Sigmoid colon (tissue), 4 donors: ENCODE measurements around the gene IPPK.

Experiments
- CTCF ChIP-seq, 4 experiments: fragments of 450-650 bp in 3 of 4; fragments of 200-600 bp in 1 of 4; IDR thresholded peaks; one replicate each; pipeline ENCODE4 v1.5.1; 2016 to 2019; ENCODE audit warnings: antibody characterized with exemption in 4 of 4, mild to moderate bottlenecking in 3 of 4, moderate library complexity in 2 of 4
- POLR2A ChIP-seq, 2 donors: fragments of 450-650 bp; IDR thresholded peaks; one replicate each; pipeline ENCODE4 v1.6.1; 2016; ENCODE audit warnings: antibody characterized with exemption in 2 of 2, mild to moderate bottlenecking in 2 of 2, moderate library complexity in 2 of 2
- POLR2AphosphoS5 ChIP-seq, 4 donors: sonication (generic); formaldehyde crosslinking; IDR thresholded peaks; one replicate each; pipeline ENCODE4 v1.6.1; 2017; ENCODE audit warnings: antibody characterized with exemption in 4 of 4

- TF ChIP-seq POLR2A (IDR thresholded peaks at IDR 0.05) (no peak), POLR2AphosphoS5 (IDR thresholded peaks at IDR 0.05) (no peak), CTCF (IDR thresholded peaks at IDR 0.05) (no peak)
Observed at GRCh38 chr9:92680166-92681119, 10.5 kb upstream of the IPPK start.
